Activated CD8-positive, alpha-beta memory T cell treated with anti-CD3 and anti-CD28 coated beads for 24 hours (primary cell): Measurements from ENCODE around the gene DUSP3.
A peak's percentile ranks its signal among the peaks of the same experiment; 100 is the strongest.

Source experiments
- DNase-seq: peaks from one replicate; pipeline ENCODE4 v3.0.0-alpha.2; 2020

Gene DUSP3

GRCh38 chr17:43767713-43768059, 11.1 kb downstream of the DUSP3 start:
- DNase-seq = no peak

DNA sequence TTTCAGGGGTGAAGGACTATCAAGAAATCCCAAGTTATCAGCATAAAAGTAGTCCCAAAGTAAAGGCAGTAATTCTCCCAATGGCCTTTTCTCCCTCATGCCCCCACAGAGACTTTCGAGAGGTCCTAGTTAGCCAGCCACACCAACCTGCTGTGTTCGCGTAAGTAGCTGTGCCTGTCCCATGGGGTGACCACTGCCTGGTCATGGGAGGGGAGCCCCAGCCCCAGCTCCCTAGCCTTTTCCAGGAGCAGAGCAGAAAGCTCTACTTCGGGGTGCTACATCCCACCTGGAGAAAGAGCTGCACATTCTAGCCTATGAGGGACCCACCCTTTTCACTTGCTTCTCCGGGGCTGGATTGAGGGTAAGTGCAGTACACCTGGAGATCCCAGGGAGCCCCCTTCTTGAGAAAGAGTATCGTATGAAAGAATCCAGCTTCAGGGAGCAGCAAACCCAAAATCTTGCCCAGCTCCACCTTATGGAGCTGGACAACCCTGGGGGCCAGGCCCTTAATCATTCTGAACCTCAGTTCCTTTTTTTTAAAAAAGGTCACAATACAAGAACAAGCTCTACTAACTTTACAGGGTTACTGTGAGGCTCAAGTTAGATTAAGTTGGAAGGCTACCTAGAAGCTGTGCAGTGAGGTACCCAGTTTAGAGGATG, 11.6 kb downstream of the DUSP3 start:
- no peak for DNase-seq

DNA sequence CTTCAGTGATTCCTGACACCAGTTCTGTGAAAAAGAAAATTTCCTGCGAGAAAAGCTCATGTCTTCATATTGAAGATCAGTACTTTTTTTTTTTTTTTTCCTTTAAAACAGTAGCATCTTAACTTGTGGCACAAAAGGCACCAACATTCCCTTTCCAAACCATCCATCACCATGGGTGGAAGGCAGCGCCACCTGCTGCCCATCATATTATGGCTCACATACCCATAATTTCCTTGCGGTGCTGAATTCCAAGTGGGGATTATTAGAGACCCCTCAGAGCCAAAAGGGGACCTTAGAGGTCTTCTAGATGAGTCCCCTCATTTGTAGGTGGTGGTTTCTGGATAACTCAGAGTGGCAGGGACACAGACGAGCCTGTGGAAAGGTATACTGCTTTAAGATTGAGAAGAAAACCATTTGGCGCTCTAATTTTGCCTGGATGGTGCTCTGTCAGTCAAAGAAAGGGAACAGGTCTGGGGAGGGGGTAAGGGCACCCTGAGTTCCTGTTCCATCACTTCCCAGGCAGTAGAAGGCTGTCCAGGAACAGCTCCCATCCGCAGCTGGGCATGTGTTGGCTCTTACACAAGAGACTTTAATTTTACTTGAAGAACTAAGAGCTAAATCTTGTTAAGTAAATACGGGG, 12.2 kb downstream of the DUSP3 start:
- peak; percentile 77 for DNase-seq

GRCh38 chr17:43760254-43760852, 18.4 kb downstream of the DUSP3 start:
- DNase-seq = peak; percentile 97

DNA sequence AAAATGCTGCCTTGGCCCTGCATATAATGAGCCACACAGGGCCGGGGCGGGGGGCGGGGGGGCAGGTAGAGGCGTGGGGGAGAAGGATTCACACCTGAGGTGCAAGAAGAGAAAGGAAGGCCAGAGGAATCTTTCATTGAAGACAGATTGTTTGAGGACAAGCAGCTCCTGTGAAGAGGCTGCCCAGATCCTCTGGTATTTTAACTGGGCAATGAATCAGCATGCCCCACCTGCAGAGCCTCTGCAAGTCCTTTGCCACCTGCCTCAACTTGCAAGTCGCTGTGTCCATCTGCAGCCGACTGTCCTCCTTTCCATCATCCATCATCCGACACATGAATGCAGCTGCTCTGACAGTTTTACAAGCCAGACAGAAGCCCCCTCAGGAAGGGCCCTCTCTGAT, 18.9 kb downstream of the DUSP3 start:
- no peak for DNase-seq

- DNase-seq = no peak
These were observed 20.1 kb downstream of the DUSP3 start, which contains the start of gene SOST for GRCh38 chr17:43758497-43759174. Gene SOST (minus strand): TSS chr17:43758791. CDS start chr17:43758741, 50 bp downstream.

- DNase-seq = no peak
These were observed 20.7 kb downstream of the DUSP3 start for GRCh38 chr17:43758086-43758485.

- DNase-seq = no peak
These were observed 21.6 kb downstream of the DUSP3 start for GRCh38 chr17:43757171-43757660.

DNA sequence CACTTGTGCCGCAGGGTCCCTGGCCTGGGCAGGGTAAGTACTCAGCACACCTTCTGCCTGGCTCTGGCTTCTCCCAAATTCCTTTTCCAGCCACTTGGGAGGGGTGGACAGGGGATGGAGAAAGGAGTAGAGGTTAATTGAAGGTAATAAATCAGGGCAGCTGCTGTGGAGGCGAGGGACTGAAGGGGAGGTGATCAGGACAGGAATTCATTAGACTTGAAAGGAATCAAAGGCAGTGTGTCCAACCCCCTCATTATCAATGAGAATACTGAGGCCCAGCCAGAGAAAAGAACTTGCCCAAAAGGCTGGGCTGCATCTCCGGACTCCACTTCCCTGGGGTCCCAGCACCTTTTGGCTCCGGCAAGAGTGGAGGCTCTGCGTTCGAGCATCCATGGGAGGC, 22.6 kb downstream of the DUSP3 start:
- DNase-seq = no peak

GRCh38 chr17:43755389-43755875, 23.3 kb downstream of the DUSP3 start:
- no peak for DNase-seq

DNA sequence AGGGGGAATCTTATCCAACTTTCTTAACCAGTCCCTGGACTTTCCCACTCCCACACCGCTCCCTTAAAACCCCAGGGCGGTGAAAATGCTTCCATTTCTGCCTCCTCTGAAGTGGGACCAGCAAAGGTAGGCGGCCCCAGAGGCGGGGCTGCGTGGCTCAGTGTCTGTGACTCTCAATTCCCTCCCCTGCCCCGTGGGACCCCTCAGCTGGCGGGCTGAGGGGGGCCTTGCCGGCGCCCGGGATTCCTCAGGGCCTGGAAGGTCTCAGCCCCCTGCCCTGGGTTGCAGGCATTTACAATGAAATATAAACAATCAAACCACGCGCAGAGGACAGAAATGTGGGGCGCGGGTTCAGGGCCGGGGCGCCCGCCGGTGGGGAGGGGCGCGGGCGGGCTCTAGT, 23.8 kb downstream of the DUSP3 start:
- no peak for DNase-seq

DNA sequence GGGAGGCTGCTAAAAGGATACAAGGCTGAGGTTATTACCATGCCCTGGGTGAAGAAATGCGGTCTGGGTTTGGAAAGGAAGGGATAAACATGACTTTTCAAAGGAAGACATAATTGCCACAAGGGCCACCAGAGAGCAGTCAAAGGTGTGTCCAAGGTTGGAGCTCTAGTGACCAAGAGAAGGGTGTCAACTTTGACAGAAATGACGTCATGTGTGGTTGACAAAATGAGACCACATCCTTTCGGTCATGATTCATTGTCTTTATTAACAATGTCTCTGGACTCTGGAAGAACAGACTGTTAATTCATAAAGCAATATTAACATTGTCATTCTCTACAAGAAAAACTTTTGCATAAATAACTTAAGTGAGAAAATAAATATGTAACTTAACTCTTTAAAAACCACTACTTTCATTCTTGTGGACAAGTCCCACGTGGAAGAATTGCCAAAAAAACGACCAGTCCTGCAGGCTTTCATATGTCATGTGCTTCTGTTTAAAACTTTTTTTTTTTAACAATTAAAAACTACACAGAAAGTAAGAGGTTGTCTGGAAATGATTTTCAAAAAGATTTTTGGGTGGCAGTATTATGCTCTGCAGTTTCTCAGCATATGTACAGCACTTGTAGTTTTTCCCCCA, 25.2 kb downstream of the DUSP3 start:
- DNase-seq = no peak

DNA sequence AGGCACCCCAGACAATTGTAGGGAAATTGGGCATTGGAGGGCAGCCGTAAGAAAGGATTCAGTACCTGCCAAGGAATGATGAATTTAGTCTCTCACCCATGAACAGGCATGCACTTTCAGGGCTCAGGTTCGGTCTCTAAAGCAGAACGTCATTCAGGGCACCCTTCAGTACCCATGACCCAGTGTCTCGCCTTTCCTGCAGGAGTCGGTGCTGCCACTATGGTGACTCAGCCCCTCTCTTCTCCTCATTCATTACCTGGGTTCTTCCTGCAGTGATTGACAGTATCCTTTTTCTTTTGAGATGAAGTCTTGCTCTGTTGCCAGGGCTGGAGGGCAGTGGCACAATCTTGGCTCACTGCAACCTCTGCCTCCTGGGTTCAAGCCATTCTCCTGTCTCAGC, 28.6 kb downstream of the DUSP3 start:
- DNase-seq = no peak

- DNase-seq = no peak
These were observed 33.2 kb downstream of the DUSP3 start for GRCh38 chr17:43745541-43745940.

DNA sequence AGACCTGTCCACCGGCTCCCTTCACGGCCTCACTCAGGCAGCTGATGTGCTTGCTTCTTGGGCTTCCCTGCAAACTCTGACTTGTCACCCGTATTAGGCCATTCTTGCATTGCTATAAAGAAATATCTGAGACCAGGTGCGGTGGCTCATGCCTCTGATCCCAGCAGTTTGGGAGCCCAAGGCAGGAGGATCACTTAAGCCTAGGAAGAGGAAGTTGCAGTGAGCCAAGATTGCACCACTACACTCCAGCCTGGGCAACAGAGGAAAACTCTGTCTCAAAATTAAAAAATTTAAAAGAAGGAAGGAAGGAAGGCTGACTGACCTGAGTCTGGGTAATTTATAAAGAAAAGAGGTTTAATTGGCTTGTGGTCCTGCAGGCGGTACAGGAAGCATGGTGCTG, 37.1 kb downstream of the DUSP3 start:
- no peak for DNase-seq

- no peak for DNase-seq
These were observed 38.2 kb downstream of the DUSP3 start for GRCh38 chr17:43740541-43740940.

DNA sequence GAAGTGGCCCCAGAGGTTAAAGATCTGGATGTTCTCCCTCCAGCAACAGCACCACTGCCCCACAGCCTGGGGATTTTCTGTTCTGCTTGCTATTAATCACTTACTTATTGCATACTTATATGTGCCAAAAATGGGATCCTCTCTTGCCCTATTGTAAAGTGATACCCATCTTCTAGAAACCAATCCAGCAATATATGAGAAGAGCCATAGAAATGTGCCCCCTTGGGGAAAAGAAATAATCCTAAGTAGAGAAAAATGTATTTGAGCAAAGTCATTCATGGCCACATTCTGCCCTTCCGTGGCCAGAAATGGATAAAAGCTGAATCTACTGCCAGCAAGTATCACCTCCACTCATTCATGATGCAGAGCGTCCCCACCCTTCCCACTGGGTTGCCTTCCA, 41.1 kb downstream of the DUSP3 start:
- no peak for DNase-seq

GRCh38 chr17:43736389-43736788, 42.4 kb downstream of the DUSP3 start:
- no peak for DNase-seq

GRCh38 chr17:43734376-43734775, 44.4 kb downstream of the DUSP3 start:
- no peak for DNase-seq

GRCh38 chr17:43733956-43734355, 44.8 kb downstream of the DUSP3 start:
- no peak for DNase-seq

DNA sequence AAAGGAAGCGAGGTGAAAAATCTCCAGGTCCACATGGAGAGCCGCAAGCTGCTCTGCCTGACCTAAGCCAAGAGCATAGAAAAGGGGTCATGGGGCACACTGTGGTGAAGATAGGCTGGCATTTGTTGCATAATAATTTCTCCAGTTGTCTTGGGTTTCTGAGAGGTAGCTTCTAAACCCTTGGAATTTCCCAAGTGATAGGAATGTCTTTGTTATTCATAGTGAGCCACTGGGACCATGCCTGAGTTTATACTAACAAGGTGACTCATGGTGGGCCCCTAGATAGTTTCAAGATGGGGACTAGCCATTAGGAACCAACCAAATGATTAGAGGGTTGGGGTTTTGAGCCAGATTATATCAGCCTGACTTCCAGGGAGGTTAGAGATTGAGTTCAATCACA, 45.8 kb downstream of the DUSP3 start:
- no peak for DNase-seq

GRCh38 chr17:43728081-43728480, 50.7 kb downstream of the DUSP3 start:
- DNase-seq = no peak

DNA sequence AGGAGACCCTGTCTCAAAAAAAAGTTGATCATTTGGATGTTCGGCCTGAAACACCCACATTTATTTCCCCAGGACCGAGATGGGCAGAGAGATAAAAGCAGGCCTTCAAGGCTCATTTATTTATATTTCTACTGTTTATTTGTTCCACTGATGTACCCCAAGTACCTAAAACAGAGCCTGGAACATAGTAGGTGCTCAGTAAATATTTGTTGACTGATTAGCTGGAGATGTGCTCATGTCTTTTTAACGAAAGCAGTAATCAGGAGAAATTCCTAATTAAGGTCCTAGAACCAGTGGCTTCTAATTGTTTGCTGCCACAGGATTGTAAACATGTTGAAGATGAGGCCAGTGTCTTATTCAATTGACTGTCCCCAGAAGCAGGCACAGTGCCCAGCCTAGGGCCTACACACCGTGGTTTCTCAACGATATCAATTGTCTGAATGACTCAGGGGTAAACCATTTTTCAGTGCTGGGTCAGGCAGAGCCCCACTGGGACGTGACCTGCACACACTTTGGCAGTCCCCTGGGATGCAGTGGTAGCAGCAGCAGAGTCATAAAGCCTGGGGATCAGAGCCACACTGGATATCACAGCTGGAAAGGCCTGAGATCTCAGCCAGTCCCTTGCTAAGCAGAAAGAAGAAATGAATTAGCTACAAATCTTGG, 54.9 kb downstream of the DUSP3 start:
- DNase-seq = no peak
